ENCODE results near the gene PPM1D. TPM values are rescaled to one million over a fixed set of nuclear protein-coding genes. Genes with fewer than 3 reads are reported as not detected.
"Not testable (repeated sequence)": the region's sequence is repeated elsewhere in the genome, so short reads cannot be mapped to it uniquely, and the experiment has no call there.

The PPM1D gene
- total and polyA plus RNA-seq, 2 of the 13 experiments (the other 11 are each of a cell fraction or from before 2014, with no cell fraction given), result 8.0 to 26.2 TPM

GRCh38 chr17:60552255-60552654 is 47.7 kb upstream of the PPM1D start:
- H4K20me1 ChIP-seq (ENCODE audit: insufficient read depth, low read length); H3K4me3 ChIP-seq (replicated peaks in 1 of 3; ENCODE audit: insufficient read depth in 1 of 3, low read depth in 2 of 3, low read length in 3 of 3); POLR2A ChIA-PET; DNase-seq (ENCODE audit: low spot score); H3K4me1 ChIP-seq (ENCODE audit: insufficient read depth, low read length); H3K79me2 ChIP-seq (ENCODE audit: insufficient read depth, low read length); H3K36me3 ChIP-seq (replicated peaks in 1 of 2; ENCODE audit: control insufficient read depth in 1 of 2, insufficient read depth in 2 of 2, low read length in 2 of 2); H3K9ac ChIP-seq (ENCODE audit: insufficient read depth, low read depth, low read length); H3K4me2 ChIP-seq (ENCODE audit: low read depth, low read length); H3K27ac ChIP-seq (ENCODE audit: extremely low read length, insufficient read depth, low read length); CTCF ChIA-PET (ENCODE audit: low intra/inter-chr PET ratio, low total read pairs); intact Hi-C loops (cut with micrococcal nuclease; ENCODE audit: unreplicated experiment); H3K9me3 ChIP-seq (ENCODE audit: low read length); BruUV-seq (replicated peaks); in situ Hi-C loops (cut with HindIII; ENCODE audit: extremely low pct_ligation_motif_present, low pct_unique_long_range_greater_than_20kb); H3K27me3 ChIP-seq (ENCODE audit: control insufficient read depth in 1 of 2, insufficient read depth in 2 of 2, low read length in 2 of 2); H2AFZ ChIP-seq (ENCODE audit: low read length); FAIRE-seq; ATAC-seq; TF ChIP-seq SOX13, SOX6 (IDR thresholded peaks at IDR 0.05): not testable (repeated sequence)
- 7% methylated on average over 6 of the region's 13 CpGs for WGBS (ENCODE audit: low lambda C conversion rate)
- peak in 1 of 2 experiments; percentile 23; a peak in 1 of 4 replicates for TF ChIP-seq SOX13 (CRISPR knock-in tag; conservative IDR thresholded peaks at IDR 0.05 in 1 of 2, IDR thresholded peaks at IDR 0.05 in 1 of 2)
- 0 out of 2 replicates have a peak, but pooled peaks have one; percentile 18 for TF ChIP-seq SOX6 (CRISPR knock-in tag; IDR thresholded peaks at IDR 0.05)
- TF ChIP-seq TFDP2 (CRISPR knock-in tag; IDR thresholded peaks at IDR 0.05), result 0 out of 2 replicates have a peak, but pooled peaks have one; percentile 35
- TF ChIP-seq PATZ1 (CRISPR knock-in tag; IDR thresholded peaks at IDR 0.05), result peak; percentile 43; the same call in 1 of the 2 replicates
- TF ChIP-seq TFDP1 (CRISPR knock-in tag; IDR thresholded peaks at IDR 0.05; ENCODE audit: borderline replicate concordance), result peak; percentile 62; the same call in 1 of the 2 replicates

Measured in HepG2 (cell line).